Activated CD4-positive, alpha-beta T cell treated with anti-CD3 and anti-CD28 coated beads for 36 hours (primary cell): Measurements from ENCODE around the gene STRADB. TPM values are rescaled to one million over a fixed set of nuclear protein-coding genes. Genes with fewer than 3 reads are reported as not detected.

Source experiments
- ATAC-seq: fragments of 200-7000 bp; cut with Tn5 transposase; one replicate; pipeline ENCODE4 v1.10.0; 2021; ENCODE audit warnings: mild to moderate bottlenecking, moderate library complexity
- CTCF ChIA-PET: fragments of 350-600 bp; sonication (Branson Sonifier 250); formaldehyde crosslinking; loops from one replicate; lab custom pipeline; 2021; ENCODE audit warnings: antibody characterized with exemption; lab: Charles Lee
- POLR2A ChIA-PET: fragments of 350-600 bp; sonication (Branson Sonifier 250); formaldehyde crosslinking; loops from one replicate; lab custom pipeline; 2021; ENCODE audit warnings: antibody characterized with exemption, inconsistent platforms; lab: Charles Lee
- DNase-seq: peaks from one replicate; pipeline ENCODE4 v3.0.0-alpha.2; 2020
- H3K27ac Mint-ChIP-seq: one replicate; pipeline ENCODE4 v1.8.0; 2021; ENCODE audit warnings: mixed read lengths
- H3K27me3 Mint-ChIP-seq: one replicate; pipeline ENCODE4 v1.8.0; 2021; ENCODE audit warnings: mixed read lengths
- H3K36me3 Mint-ChIP-seq: one replicate; pipeline ENCODE4 v1.8.0; 2021; ENCODE audit warnings: low read depth, mixed read lengths
- H3K4me1 Mint-ChIP-seq: one replicate; pipeline ENCODE4 v1.8.0; 2021; ENCODE audit warnings: mixed read lengths
- H3K4me3 Mint-ChIP-seq: one replicate; pipeline ENCODE4 v1.8.0; 2021; ENCODE audit warnings: mild to moderate bottlenecking, moderate library complexity, mixed read lengths
- H3K9me3 Mint-ChIP-seq: one replicate; pipeline ENCODE4 v1.8.0; 2021; ENCODE audit warnings: low read depth, mixed read lengths
- intact Hi-C, 2 experiments: fragments of 100-400 bp; cut with DNase I in 1 of 2; cut with micrococcal nuclease in 1 of 2; formaldehyde crosslinking; loops; one replicate each; pipeline versions ENCODE4 v1.14.2 to v1.15.1; 2022 to 2024; cut with DNase I, micrococcal nuclease
- total RNA-seq, 2 experiments: library from RNA; stranded (reverse); gene quantifications; one replicate each; pipeline ENCODE4 v1.2.3, GENCODE V29; 2021

STRADB gene, protein sequence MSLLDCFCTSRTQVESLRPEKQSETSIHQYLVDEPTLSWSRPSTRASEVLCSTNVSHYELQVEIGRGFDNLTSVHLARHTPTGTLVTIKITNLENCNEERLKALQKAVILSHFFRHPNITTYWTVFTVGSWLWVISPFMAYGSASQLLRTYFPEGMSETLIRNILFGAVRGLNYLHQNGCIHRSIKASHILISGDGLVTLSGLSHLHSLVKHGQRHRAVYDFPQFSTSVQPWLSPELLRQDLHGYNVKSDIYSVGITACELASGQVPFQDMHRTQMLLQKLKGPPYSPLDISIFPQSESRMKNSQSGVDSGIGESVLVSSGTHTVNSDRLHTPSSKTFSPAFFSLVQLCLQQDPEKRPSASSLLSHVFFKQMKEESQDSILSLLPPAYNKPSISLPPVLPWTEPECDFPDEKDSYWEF
- 10 to 100 TPM; 20.5 to 21.8 TPM for total RNA-seq

- POLR2A ChIA-PET, result interaction anchor here (0.6 to 2.1 kb wide), 8 partner anchors 19 to 563 kb away, joined by 3 to 5 read pairs (median 3); partner anchors contain the start of genes ALS2, CASP10, NIF3L1 and PPIL3
- H3K9me3 Mint-ChIP-seq, result no peaks in the 10 kb centered on the region
- CTCF ChIA-PET, result interaction anchor here (0.6 to 2.3 kb wide), 11 partner anchors 11 to 334 kb away, joined by 3 to 11 read pairs (median 4); partner anchors contain the start of gene CASP10
- peak; percentile 91 for ATAC-seq
- peak; percentile 98 for DNase-seq
- H3K4me1 Mint-ChIP-seq, result peaks cover 44% of the 10 kb centered on the region
- no peaks in the 10 kb centered on the region for H3K27me3 Mint-ChIP-seq
- intact Hi-C loops, result loop anchor here (1.0 to 10.0 kb wide), 17 partner anchors 19 to 1185 kb away; partner anchors contain the start of genes ALS2 (in 1 of the 2), BMPR2 (in 1 of the 2), BZW1 (in 1 of the 2) and FZD7 (in 1 of the 2)
- peaks cover 7% of the 10 kb centered on the region for H3K36me3 Mint-ChIP-seq
- H3K27ac Mint-ChIP-seq, result peak within 1 kb of the TSS; percentile 97
- peak within 1 kb of the TSS; percentile 95 for H3K4me3 Mint-ChIP-seq
These were observed at the start of gene STRADB, which contains the start of gene TRAK2 for GRCh38 chr2:201451292-201452057. TSS of gene STRADB (plus strand) at chr2:201451740. CDS start at chr2:201454841, 3,101 bp downstream. TSS of gene TRAK2 (minus strand) at chr2:201451458. CDS start at chr2:201420507, 30,951 bp downstream.

DNA sequence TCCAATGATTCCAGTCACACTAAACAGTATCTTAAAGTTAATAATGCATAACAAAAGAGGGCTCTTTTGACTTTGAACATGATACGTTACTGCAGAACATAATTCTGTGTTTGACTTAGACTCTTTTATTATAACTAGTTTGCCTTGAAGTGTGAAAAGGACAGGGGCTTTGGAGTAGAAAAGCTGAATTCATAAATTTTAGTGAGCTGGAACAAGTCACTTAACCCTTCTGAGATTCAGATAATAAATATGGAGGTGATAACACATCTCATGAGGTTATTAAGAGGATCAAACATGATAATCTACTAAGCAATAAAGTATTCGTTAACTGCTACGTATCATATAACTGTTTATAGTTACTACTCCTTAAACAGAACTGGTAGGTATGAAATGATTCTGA, 49.7 kb upstream of the STRADB start:
- Mint-ChIP-seq H3K36me3 (peaks cover 23% of the 10 kb centered on the region), H3K4me1 (peaks cover 17% of the 10 kb centered on the region), H3K27me3 (no peaks in the 10 kb centered on the region), H3K27ac (no peak overlapping the region), H3K9me3 (no peaks in the 10 kb centered on the region), H3K4me3 (no peak overlapping the region)
- CTCF ChIA-PET, result interaction anchor here (0.6 to 1.6 kb wide), 3 partner anchors 13 to 231 kb away, joined by 3 read pairs; no protein-coding TSS in a partner anchor
- ATAC-seq (no peak), DNase-seq (no peak)
- intact Hi-C loops, result no loop called here
- POLR2A ChIA-PET, result no interaction called here

- no peaks in the 10 kb centered on the region for H3K9me3 Mint-ChIP-seq
- no peaks in the 10 kb centered on the region for H3K27me3 Mint-ChIP-seq
- DNase-seq, result no peak
- intact Hi-C loops, result no loop called here
- POLR2A ChIA-PET, result no interaction called here
- CTCF ChIA-PET, result interaction anchor here (1.6 kb wide), 1 partner anchor 12 kb away, joined by 3 read pairs; no protein-coding TSS in a partner anchor
- H3K36me3 Mint-ChIP-seq, result peaks cover 21% of the 10 kb centered on the region
- no peak overlapping the region for H3K27ac Mint-ChIP-seq
- peaks cover 24% of the 10 kb centered on the region for H3K4me1 Mint-ChIP-seq
- no peak overlapping the region for H3K4me3 Mint-ChIP-seq
- ATAC-seq, result no peak
These were observed 48.6 kb upstream of the STRADB start for GRCh38 chr2:201402651-201403562.

GRCh38 chr2:201403880-201404279, 47.7 kb upstream of the STRADB start:
- DNase-seq (no peak), ATAC-seq (no peak)
- H3K27me3 Mint-ChIP-seq, result no peaks in the 10 kb centered on the region
- POLR2A ChIA-PET, result no interaction called here
- H3K27ac Mint-ChIP-seq, result no peak overlapping the region
- H3K4me1 Mint-ChIP-seq, result peaks cover 25% of the 10 kb centered on the region
- no peak overlapping the region for H3K4me3 Mint-ChIP-seq
- H3K9me3 Mint-ChIP-seq, result no peaks in the 10 kb centered on the region
- intact Hi-C loops, result no loop called here
- peaks cover 22% of the 10 kb centered on the region for H3K36me3 Mint-ChIP-seq
- CTCF ChIA-PET, result no interaction called here

DNA sequence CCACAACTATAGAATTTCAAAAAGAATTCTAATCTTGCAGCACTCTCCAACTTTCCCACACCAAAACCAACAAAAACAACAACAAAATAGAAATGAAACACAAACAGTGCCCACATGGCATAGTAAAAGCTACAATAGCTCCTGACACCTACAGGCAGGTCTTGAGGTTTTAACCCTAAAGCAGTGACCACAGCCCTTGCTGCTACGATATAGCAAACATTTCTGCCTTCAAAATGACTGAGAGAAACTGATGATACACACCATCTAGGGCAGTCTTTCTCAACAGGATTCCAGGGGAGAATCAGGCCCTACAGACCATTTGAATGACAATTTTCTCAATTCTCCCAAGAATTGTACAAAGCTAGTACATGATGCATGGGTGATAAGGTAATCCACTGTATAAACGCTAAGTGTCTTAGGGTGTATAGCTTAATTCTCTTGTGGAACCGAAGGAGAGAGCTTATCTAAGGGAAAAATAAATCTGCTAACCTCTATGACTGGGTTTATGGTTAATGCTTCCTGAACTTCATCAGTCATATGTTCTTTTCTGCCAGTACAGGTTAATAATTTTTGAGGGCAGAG, 46.8 kb upstream of the STRADB start:
- no peak overlapping the region for H3K4me3 Mint-ChIP-seq

DNA sequence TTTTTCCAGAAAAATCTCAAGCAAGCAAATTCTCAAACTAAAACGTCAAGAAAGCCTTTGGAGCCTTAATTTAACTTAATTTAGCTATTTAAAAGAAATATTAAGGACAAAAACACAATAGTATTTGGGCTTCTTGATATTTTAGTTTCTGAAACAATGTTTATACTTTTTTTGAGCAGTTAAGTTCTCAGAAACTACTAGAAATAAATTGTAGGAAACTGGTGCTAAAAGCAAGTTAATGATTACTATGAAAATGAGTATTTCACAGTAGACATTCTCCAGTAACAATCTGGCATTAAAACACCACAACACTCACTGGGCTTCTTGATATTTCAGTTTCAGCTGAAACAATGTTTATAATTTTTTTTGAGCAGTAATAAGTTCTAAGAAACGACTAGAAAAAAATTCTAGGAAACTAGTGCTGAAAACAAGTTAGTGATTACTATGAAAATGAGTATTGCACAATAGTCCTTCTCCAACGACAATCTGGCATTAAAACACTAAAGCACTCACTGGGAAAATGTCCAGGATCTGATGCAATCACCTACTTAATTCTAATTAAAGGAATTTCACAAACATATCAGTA, 45.4 kb upstream of the STRADB start:
- intact Hi-C loops, result no loop called here
- no peaks in the 10 kb centered on the region for H3K27me3 Mint-ChIP-seq
- H3K9me3 Mint-ChIP-seq, result no peaks in the 10 kb centered on the region
- H3K27ac Mint-ChIP-seq, result peak overlapping the region; percentile 31
- no peak overlapping the region for H3K4me3 Mint-ChIP-seq
- H3K36me3 Mint-ChIP-seq, result peaks cover 14% of the 10 kb centered on the region
- CTCF ChIA-PET, result interaction anchor here (0.9 kb wide), 1 partner anchor 29 kb away, joined by 3 read pairs; no protein-coding TSS in a partner anchor
- ATAC-seq (peak; percentile 39), DNase-seq (no peak)
- POLR2A ChIA-PET, result no interaction called here
- H3K4me1 Mint-ChIP-seq, result peaks cover 25% of the 10 kb centered on the region

More for the DNA sequence above, 46.8 kb upstream of the STRADB start:
- intact Hi-C loops, result no loop called here
- peaks cover 25% of the 10 kb centered on the region for H3K4me1 Mint-ChIP-seq
- ATAC-seq (peak; percentile 57), DNase-seq (no peak)
- no peak overlapping the region for H3K27ac Mint-ChIP-seq
- no peaks in the 10 kb centered on the region for H3K27me3 Mint-ChIP-seq
- CTCF ChIA-PET, result interaction anchor here (0.8 to 1.0 kb wide), 2 partner anchors 47 to 165 kb away, joined by 3 to 4 read pairs; partner anchors contain the start of gene STRADB
- H3K36me3 Mint-ChIP-seq, result peaks cover 14% of the 10 kb centered on the region
- no peaks in the 10 kb centered on the region for H3K9me3 Mint-ChIP-seq
- POLR2A ChIA-PET, result interaction anchor here (0.6 kb wide), 1 partner anchor 128 kb away, joined by 3 read pairs; no protein-coding TSS in a partner anchor

DNA sequence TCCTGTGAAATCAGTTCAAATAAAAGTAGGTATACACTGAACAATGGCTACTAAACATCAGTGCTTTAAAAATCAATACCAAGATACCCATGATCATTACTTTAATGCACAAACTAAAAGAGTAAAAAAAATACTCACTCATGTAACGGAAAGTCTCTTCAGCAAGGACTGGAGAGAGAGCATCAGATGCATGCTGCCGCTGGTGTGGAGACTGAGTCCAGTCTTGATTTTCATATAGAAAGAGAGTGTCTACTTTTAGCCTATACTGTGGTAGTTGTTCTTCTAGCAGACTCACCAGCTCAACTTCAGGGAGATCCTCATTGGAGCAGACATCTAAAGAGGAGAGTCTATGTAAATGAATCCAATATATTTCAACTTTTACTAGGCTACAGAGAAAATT, 44.3 kb upstream of the STRADB start:
- no peak for DNase-seq
- no peak for ATAC-seq
- intact Hi-C loops, result no loop called here
- H3K4me3 Mint-ChIP-seq, result no peak overlapping the region
- no peaks in the 10 kb centered on the region for H3K27me3 Mint-ChIP-seq
- H3K4me1 Mint-ChIP-seq, result peaks cover 25% of the 10 kb centered on the region
- ChIA-PET POLR2A (no interaction called here), CTCF (interaction anchor here (0.5 kb wide), 1 partner anchor 347 kb away, joined by 3 read pairs; no protein-coding TSS in a partner anchor)
- peaks cover 17% of the 10 kb centered on the region for H3K36me3 Mint-ChIP-seq
- no peaks in the 10 kb centered on the region for H3K9me3 Mint-ChIP-seq
- H3K27ac Mint-ChIP-seq, result peak overlapping the region; percentile 17

DNA sequence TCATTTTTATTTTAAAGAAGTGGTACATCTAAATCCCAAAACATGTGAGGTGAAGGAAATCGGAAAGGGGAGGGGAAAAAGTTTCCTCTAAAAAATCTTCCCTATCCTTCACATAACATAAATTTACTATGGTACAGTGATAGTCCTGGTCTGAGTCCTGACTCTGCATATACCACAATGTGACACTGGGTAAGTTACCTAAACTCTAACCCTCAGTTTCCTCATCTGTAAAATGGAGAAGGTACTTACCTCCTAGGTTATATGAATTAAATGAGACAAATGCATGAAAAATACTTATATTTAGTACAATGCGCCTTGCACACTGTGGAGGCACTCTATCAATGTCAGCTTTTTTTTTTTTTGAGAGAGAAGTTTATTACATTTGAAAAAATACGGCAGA, 42.6 kb upstream of the STRADB start:
- intact Hi-C loops, result no loop called here
- H3K27me3 Mint-ChIP-seq, result no peaks in the 10 kb centered on the region
- POLR2A ChIA-PET, result no interaction called here
- CTCF ChIA-PET, result interaction anchor here (0.9 kb wide), 1 partner anchor 340 kb away, joined by 3 read pairs; no protein-coding TSS in a partner anchor
- peaks cover 27% of the 10 kb centered on the region for H3K4me1 Mint-ChIP-seq
- H3K9me3 Mint-ChIP-seq, result no peaks in the 10 kb centered on the region
- H3K27ac Mint-ChIP-seq, result no peak overlapping the region
- H3K36me3 Mint-ChIP-seq, result peaks cover 15% of the 10 kb centered on the region
- H3K4me3 Mint-ChIP-seq, result no peak overlapping the region
- no peak for DNase-seq
- ATAC-seq, result no peak

GRCh38 chr2:201411421-201411820, 40.1 kb upstream of the STRADB start:
- Mint-ChIP-seq H3K27ac (no peak overlapping the region), H3K4me1 (peaks cover 17% of the 10 kb centered on the region), H3K4me3 (no peak overlapping the region), H3K9me3 (no peaks in the 10 kb centered on the region), H3K27me3 (no peaks in the 10 kb centered on the region), H3K36me3 (peaks cover 8% of the 10 kb centered on the region)
- ChIA-PET CTCF (interaction anchor here (0.9 to 1.2 kb wide), 2 partner anchors 13 to 16 kb away, joined by 3 read pairs; no protein-coding TSS in a partner anchor), POLR2A (no interaction called here)
- DNase-seq, result no peak
- intact Hi-C loops, result no loop called here
- ATAC-seq, result no peak

GRCh38 chr2:201413143-201413542, 38.4 kb upstream of the STRADB start:
- POLR2A ChIA-PET, result no interaction called here
- Mint-ChIP-seq H3K27me3 (no peaks in the 10 kb centered on the region), H3K4me3 (no peak overlapping the region), H3K4me1 (peaks cover 10% of the 10 kb centered on the region), H3K36me3 (peaks cover 8% of the 10 kb centered on the region), H3K27ac (peak overlapping the region; percentile 12), H3K9me3 (peaks cover 3% of the 10 kb centered on the region)
- intact Hi-C loops, result no loop called here
- CTCF ChIA-PET, result interaction anchor here (0.7 to 1.6 kb wide), 4 partner anchors 24 to 718 kb away, joined by 3 to 10 read pairs (median 3); no protein-coding TSS in a partner anchor
- DNase-seq (no peak), ATAC-seq (no peak)
